HCT116 (cell line): ENCODE measurements around the gene CCDC82. TPM values are rescaled to one million over a fixed set of nuclear protein-coding genes. Genes with fewer than 3 reads are reported as not detected.

Experiments used
- ATAC-seq: fragments of 200-7000 bp; cut with Tn5 transposase; 2 replicates; pipeline ENCODE4 v1.9.1; 2020; ENCODE audit warnings: mild to moderate bottlenecking, moderate library complexity
- BruUV-seq: library from RNA; stranded (reverse); fragments of 400-500 nt; replicated peaks from 2 replicates; lab custom pipeline; 2021; lab: Mats Ljungman, UMichigan
- CTCF ChIA-PET: fragments of 300-600 bp; sonication (Branson Sonifier 250); formaldehyde crosslinking; loops from one replicate; lab custom pipeline; 2021; ENCODE audit warnings: antibody characterized with exemption; lab: Charles Lee
- POLR2A ChIA-PET: fragments of 300-600, 350-600 bp; sonication (Branson Sonifier 250); formaldehyde crosslinking; loops from one replicate; lab custom pipeline; 2021; ENCODE audit warnings: antibody characterized with exemption; lab: Charles Lee
- RAD21 ChIA-PET, 2 experiments: fragments of 300-600 bp; sonication (Branson Sonifier 250); formaldehyde crosslinking; loops; one replicate each; lab custom pipeline; 2023; ENCODE audit warnings: low total read pairs in 2 of 2; ENCODE audit not compliant: uncharacterized antibody in 2 of 2, unreplicated experiment in 2 of 2, low non-redundant PET in 1 of 2; lab: Charles Lee
- DNase-seq: peaks from one replicate; pipeline ENCODE4 v3.0.0-alpha.2; 2010; ENCODE audit warnings: low read depth, low spot score
- H2AFZ ChIP-seq: fragments of 200-600 bp; shearing (Covaris generic), sonication (generic); 2 replicates; pipeline ENCODE4 v1.6.1; 2017; ENCODE audit warnings: low read depth, mixed run types, mixed read lengths, antibody characterized with exemption, low read length; ENCODE audit not compliant: poor library complexity, severe bottlenecking
- H3K27ac ChIP-seq: 2 replicates; pipeline ENCODE4 v1.5.1; 2012; ENCODE audit warnings: low read depth, low read length
- H3K27me3 ChIP-seq: fragments of 200-600 bp; sonication (generic); 2 replicates; pipeline ENCODE4 v1.6.1; 2016; ENCODE audit warnings: mixed run types, low read length, mixed read lengths; ENCODE audit not compliant: insufficient read depth
- H3K36me3 ChIP-seq, 2 experiments: fragments of 200-500 bp in 1 of 2; fragments of 200-600 bp in 1 of 2; sonication (Bioruptor generic) in 1 of 2; sonication (generic) in 1 of 2; 2 replicates each; pipeline versions ENCODE4 v1.5.1 to v1.6.1; 2014 to 2016; ENCODE audit warnings: low read length in 2 of 2, inconsistent platforms in 1 of 2, mixed read lengths in 1 of 2, mixed run types in 1 of 2; ENCODE audit not compliant: insufficient read depth in 2 of 2, control insufficient read depth in 1 of 2
- H3K4me1 ChIP-seq, 2 experiments: fragments of 200-600 bp in 1 of 2; sonication (generic) in 1 of 2; 2 replicates each; pipeline versions ENCODE4 v1.5.1 to v1.6.1; 2012 to 2017; ENCODE audit warnings: low read length in 2 of 2, inconsistent platforms in 1 of 2, mild to moderate bottlenecking in 1 of 2, mixed read lengths in 1 of 2, mixed run types in 1 of 2, moderate library complexity in 1 of 2; ENCODE audit not compliant: insufficient read depth in 2 of 2, control insufficient read depth in 1 of 2
- H3K4me2 ChIP-seq: fragments of 200-600 bp; sonication (generic); 2 replicates; pipeline ENCODE4 v1.6.1; 2017; ENCODE audit warnings: mixed run types, low read length, mixed read lengths
- H3K4me3 ChIP-seq, 2 experiments: fragments of 200-600 bp in 1 of 2; sonication (generic) in 1 of 2; replicated peaks in 1 of 2; 2 replicates each; pipeline ENCODE4 v1.5.1; 2011 to 2016; ENCODE audit warnings: low read length in 2 of 2, control low read depth in 1 of 2, low read depth in 1 of 2, mild to moderate bottlenecking in 1 of 2, mixed read lengths in 1 of 2, mixed run types in 1 of 2
- H3K79me2 ChIP-seq: fragments of 200-600 bp; sonication (generic); 2 replicates; pipeline ENCODE4 v1.6.1; 2017; ENCODE audit warnings: mild to moderate bottlenecking, mixed run types, low read length, moderate library complexity, mixed read lengths; ENCODE audit not compliant: insufficient read depth
- H3K9ac ChIP-seq: fragments of 200-600 bp; sonication (generic); 2 replicates; pipeline ENCODE4 v1.6.1; 2016; ENCODE audit warnings: low read length, mixed read lengths
- H3K9me2 ChIP-seq: fragments of 200-600 bp; sonication (generic), shearing (Covaris generic); 2 replicates; pipeline ENCODE4 v1.6.1; 2017; ENCODE audit warnings: mixed run types, mild to moderate bottlenecking, moderate library complexity; ENCODE audit not compliant: insufficient read depth
- H3K9me3 ChIP-seq, 2 experiments: fragments of 200-500 bp in 1 of 2; fragments of 200-600 bp in 1 of 2; sonication (Bioruptor generic) in 1 of 2; sonication (generic) in 1 of 2; 2 replicates each; pipeline ENCODE4 v1.6.1; 2014 to 2017; ENCODE audit warnings: low read length in 2 of 2, mixed read lengths in 2 of 2, inconsistent platforms in 1 of 2, low read depth in 1 of 2, mild to moderate bottlenecking in 1 of 2, mixed run types in 1 of 2, moderate library complexity in 1 of 2; ENCODE audit not compliant: control insufficient read depth in 1 of 2, insufficient read depth in 1 of 2
- H4K20me1 ChIP-seq: fragments of 200-600 bp; sonication (generic), shearing (Covaris generic); 2 replicates; pipeline ENCODE4 v1.6.1; 2017; ENCODE audit warnings: mixed run types, mild to moderate bottlenecking, moderate library complexity; ENCODE audit not compliant: insufficient read depth
- CEBPB ChIP-seq: IDR thresholded peaks from 2 replicates; pipeline ENCODE4 v1.6.1; 2012; ENCODE audit warnings: low read depth
- ELF1 ChIP-seq: IDR thresholded peaks from 2 replicates; pipeline ENCODE4 v1.6.1; 2012; ENCODE audit warnings: low read depth, borderline replicate concordance
- EZH2 ChIP-seq: fragments of 200-600 bp; sonication (generic); IDR thresholded peaks from 2 replicates; pipeline ENCODE4 v1.6.1; 2017; ENCODE audit warnings: antibody characterized with exemption, mixed run types
- FOSL1 ChIP-seq: IDR thresholded peaks from 2 replicates; pipeline ENCODE4 v1.6.1; 2012; ENCODE audit warnings: low read depth
- POLR2AphosphoS5 ChIP-seq: IDR thresholded peaks from 2 replicates; pipeline ENCODE4 v1.6.1; 2011; ENCODE audit warnings: mild to moderate bottlenecking, low read depth, low read length, moderate library complexity
- SIN3A ChIP-seq: IDR thresholded peaks from 2 replicates; pipeline ENCODE4 v1.6.1; 2012; ENCODE audit warnings: low read depth
- intact Hi-C: fragments of 100-400 bp; cut with micrococcal nuclease; formaldehyde crosslinking; loops from 2 replicates; pipeline ENCODE4 v1.10.0; 2022
- total RNA-seq: library from RNA; stranded (reverse); gene quantifications from one replicate; pipeline ENCODE4 v1.2.1, GENCODE V29; 2021; ENCODE audit not compliant: unreplicated experiment
- TF ChIP-seq, protein P1 (sequence below), 3 experiments: fragments of 200-600 bp in 1 of 3; sonication (generic) in 1 of 3; IDR thresholded peaks in 2 of 3; conservative IDR thresholded peaks in 1 of 3; 2 replicates each; pipeline ENCODE4 v1.5.1; 2012 to 2017; ENCODE audit warnings: low read depth in 2 of 3, low read length in 2 of 3, antibody characterized with exemption in 1 of 3, borderline replicate concordance in 1 of 3, control low read depth in 1 of 3, mild to moderate bottlenecking in 1 of 3, mixed read lengths in 1 of 3, mixed run types in 1 of 3, moderate library complexity in 1 of 3; ENCODE audit not compliant: insufficient read depth in 1 of 3

CCDC82 gene
- total RNA-seq, 1 experiment from 2014 or later = 11.2 TPM

GRCh38 chr11:96321091-96321490 lies 68.6 kb downstream of the CCDC82 start (continued):
- TF ChIP-seq, protein P1, sequence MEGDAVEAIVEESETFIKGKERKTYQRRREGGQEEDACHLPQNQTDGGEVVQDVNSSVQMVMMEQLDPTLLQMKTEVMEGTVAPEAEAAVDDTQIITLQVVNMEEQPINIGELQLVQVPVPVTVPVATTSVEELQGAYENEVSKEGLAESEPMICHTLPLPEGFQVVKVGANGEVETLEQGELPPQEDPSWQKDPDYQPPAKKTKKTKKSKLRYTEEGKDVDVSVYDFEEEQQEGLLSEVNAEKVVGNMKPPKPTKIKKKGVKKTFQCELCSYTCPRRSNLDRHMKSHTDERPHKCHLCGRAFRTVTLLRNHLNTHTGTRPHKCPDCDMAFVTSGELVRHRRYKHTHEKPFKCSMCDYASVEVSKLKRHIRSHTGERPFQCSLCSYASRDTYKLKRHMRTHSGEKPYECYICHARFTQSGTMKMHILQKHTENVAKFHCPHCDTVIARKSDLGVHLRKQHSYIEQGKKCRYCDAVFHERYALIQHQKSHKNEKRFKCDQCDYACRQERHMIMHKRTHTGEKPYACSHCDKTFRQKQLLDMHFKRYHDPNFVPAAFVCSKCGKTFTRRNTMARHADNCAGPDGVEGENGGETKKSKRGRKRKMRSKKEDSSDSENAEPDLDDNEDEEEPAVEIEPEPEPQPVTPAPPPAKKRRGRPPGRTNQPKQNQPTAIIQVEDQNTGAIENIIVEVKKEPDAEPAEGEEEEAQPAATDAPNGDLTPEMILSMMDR (IDR thresholded peaks at IDR 0.05 in 2 of 3, conservative IDR thresholded peaks at IDR 0.05 in 1 of 3; ENCODE audit: borderline replicate concordance in 1 of 3, insufficient read depth in 1 of 3, low read depth in 2 of 3, low read length in 2 of 3) = no peak
- TF ChIP-seq EZH2 (no peak), POLR2AphosphoS5 (no peak), FOSL1 (no peak), CEBPB (no peak), SIN3A (no peak), ELF1 (no peak)

GRCh38 chr11:96319898-96320656 lies 69.6 kb downstream of the CCDC82 start:
- BruUV-seq = no TSS peak
- H3K9me2 ChIP-seq = no peaks in the 10 kb centered on the region
- no peaks in the 10 kb centered on the region for H3K9me3 ChIP-seq
- H3K9ac ChIP-seq = no peak overlapping the region
- ChIA-PET CTCF (no interaction called here), POLR2A (no interaction called here)
- H3K4me2 ChIP-seq = no peak overlapping the region
- H2AFZ ChIP-seq = no peak overlapping the region
- H3K36me3 ChIP-seq = no peaks in the 10 kb centered on the region
- H3K4me3 ChIP-seq = no peak overlapping the region
- H3K79me2 ChIP-seq = no peaks in the 10 kb centered on the region
- ATAC-seq = no peak
- H3K27me3 ChIP-seq = no peaks in the 10 kb centered on the region
- intact Hi-C loops = no loop called here
- TF ChIP-seq ELF1 = no peak
- TF ChIP-seq, all 23 proteins: peak for 0
- Histone ChIP-seq H3K4me1 (peaks cover 10 to 24% of the 10 kb centered on the region in 2 experiments), H3K27ac (no peak overlapping the region), H4K20me1 (no peaks in the 10 kb centered on the region)
- no peak for DNase-seq
- RAD21 ChIA-PET = no interaction called here
